Hepatocyte (in vitro differentiated cells): Measurements from ENCODE around the gene TSPAN4. TPM values are rescaled to one million over a fixed set of nuclear protein-coding genes. Genes with fewer than 3 reads are reported as not detected.

Experiments
- DNase-seq: peaks from one replicate; pipeline ENCODE4 v3.0.0-alpha.2; 2016; ENCODE audit warnings: low spot score
- H2AFZ ChIP-seq: fragments of 200-600 bp; sonication (generic); 2 replicates; pipeline ENCODE4 v1.6.0; 2016; ENCODE audit warnings: antibody characterized with exemption, mild to moderate bottlenecking
- H3K27ac ChIP-seq: fragments of 200-600 bp; sonication (generic); 2 replicates; pipeline ENCODE4 v1.5.1; 2016; ENCODE audit warnings: mild to moderate bottlenecking
- H3K27me3 ChIP-seq: fragments of 200-600 bp; sonication (generic); 2 replicates; pipeline ENCODE4 v1.6.1; 2016
- H3K36me3 ChIP-seq: fragments of 200-600 bp; sonication (generic); replicated peaks from 2 replicates; pipeline ENCODE4 v1.5.1; 2016; ENCODE audit warnings: low read depth; ENCODE audit not compliant: insufficient read depth
- H3K4me1 ChIP-seq: fragments of 200-600 bp; sonication (generic); 2 replicates; pipeline ENCODE4 v1.5.1; 2016; ENCODE audit warnings: mild to moderate bottlenecking, moderate library complexity; ENCODE audit not compliant: insufficient read depth
- H3K4me2 ChIP-seq: fragments of 200-600 bp; sonication (generic); 2 replicates; pipeline ENCODE4 v1.6.0; 2016
- H3K4me3 ChIP-seq: fragments of 200-600 bp; sonication (generic); 2 replicates; pipeline ENCODE4 v1.5.1; 2016; ENCODE audit warnings: mild to moderate bottlenecking
- H3K79me2 ChIP-seq: fragments of 200-600 bp; sonication (generic); 2 replicates; pipeline ENCODE4 v1.6.0; 2017; ENCODE audit warnings: mild to moderate bottlenecking
- H3K9me2 ChIP-seq: fragments of 200-600 bp; sonication (generic); replicated peaks from 2 replicates; pipeline ENCODE4 v1.6.0; 2017; ENCODE audit warnings: mild to moderate bottlenecking; ENCODE audit not compliant: insufficient read depth
- H3K9me3 ChIP-seq: fragments of 200-600 bp; sonication (generic); 2 replicates; pipeline ENCODE4 v1.5.1; 2016; ENCODE audit warnings: low read depth, mild to moderate bottlenecking
- H4K20me1 ChIP-seq: fragments of 200-600 bp; sonication (generic); 2 replicates; pipeline ENCODE4 v1.6.0; 2016; ENCODE audit warnings: mild to moderate bottlenecking; ENCODE audit not compliant: insufficient read depth, poor library complexity, severe bottlenecking
- CTCF ChIP-seq: fragments of 200-600 bp; sonication (generic); IDR thresholded peaks from 2 replicates; pipeline ENCODE4 v1.5.1; 2016; ENCODE audit warnings: antibody characterized with exemption, mild to moderate bottlenecking; ENCODE audit not compliant: poor library complexity
- EZH2 ChIP-seq: fragments of 200-600 bp; sonication (generic); IDR thresholded peaks from 2 replicates; pipeline ENCODE4 v1.6.1; 2016; ENCODE audit warnings: antibody characterized with exemption, mild to moderate bottlenecking, borderline replicate concordance
- EZH2phosphoT487 ChIP-seq: fragments of 200-600 bp; sonication (generic); IDR thresholded peaks from one replicate; pipeline ENCODE4 v1.6.1; 2018; ENCODE audit warnings: antibody characterized with exemption, mild to moderate bottlenecking, low read depth, moderate library complexity; ENCODE audit not compliant: unreplicated experiment, severe bottlenecking
- WGBS: methylation state at CpG from one replicate; pipeline ENCODE4 v1.1.6; 2016; ENCODE audit warnings: low lambda C conversion rate; ENCODE audit errors: missing lambda C conversion rate; 5-methylcytosine and 5-hydroxymethylcytosine counted together
- polyA plus RNA-seq: library from polyadenylated mRNA; unstranded; fragments of >200 nt; fragmentation: Nextera tagmentation; extraction: Ambion mirVana; gene quantifications from 2 replicates; pipeline ENCODE4 v1.2.1, GENCODE V29; 2016
- total RNA-seq: library from RNA; depleted of rRNA; stranded (reverse); fragments of >200 nt; gene quantifications from 2 replicates; pipeline ENCODE4 v1.2.3, GENCODE V29; 2014

TSPAN4 gene
- total and polyA plus RNA-seq, 2 experiments from 2014 or later: 82.8 to 148 TPM

- Histone ChIP-seq H2AFZ (peak overlapping the region; percentile 94), H3K9me3 (no peaks in the 10 kb centered on the region), H3K27me3 (no peaks in the 10 kb centered on the region), H3K4me1 (peaks cover 7% of the 10 kb centered on the region), H3K9me2 (no peaks in the 10 kb centered on the region), H3K79me2 (peaks cover 23% of the 10 kb centered on the region), H3K27ac (peak overlapping the region; percentile 70), H3K4me3 (peak overlapping the region; percentile 98), H3K4me2 (peak overlapping the region; percentile 98), H4K20me1 (no peaks in the 10 kb centered on the region), H3K36me3 (no peaks in the 10 kb centered on the region)
- TF ChIP-seq EZH2: no peak
- no peak for TF ChIP-seq EZH2phosphoT487
- TF ChIP-seq CTCF: no peak
- WGBS: 7% methylated on average over 15 of the region's 38 CpGs
- no peak for DNase-seq
Measured at GRCh38 chr11:910044-910588, 67.5 kb downstream of the TSPAN4 start.

- peak; percentile 94 for DNase-seq
- peaks cover 7% of the 10 kb centered on the region for H3K4me1 ChIP-seq
- H2AFZ ChIP-seq: peak within 1 kb of the TSS; percentile 94
- H3K79me2 ChIP-seq: peaks cover 23% of the 10 kb centered on the region
- WGBS: 1% methylated on average over 25 of the region's 59 CpGs
- H3K27ac ChIP-seq: peak within 1 kb of the TSS; percentile 95
- H3K4me2 ChIP-seq: peak within 1 kb of the TSS; percentile 99
- H3K9me2 ChIP-seq: no peaks in the 10 kb centered on the region
- no peaks in the 10 kb centered on the region for H4K20me1 ChIP-seq
- no peaks in the 10 kb centered on the region for H3K36me3 ChIP-seq
- TF ChIP-seq EZH2phosphoT487 (no peak), EZH2 (no peak), CTCF (no peak)
- H3K4me3 ChIP-seq: peak within 1 kb of the TSS; percentile 98
- no peaks in the 10 kb centered on the region for H3K27me3 ChIP-seq
- no peaks in the 10 kb centered on the region for H3K9me3 ChIP-seq
Measured at GRCh38 chr11:910589-911030, 68.0 kb downstream of the TSPAN4 start, which contains the start of gene CHID1. Gene CHID1 (minus strand): TSS chr11:910810. CDS start chr11:904816, 5,994 bp downstream.

- no peaks in the 10 kb centered on the region for H3K36me3 ChIP-seq
- H3K9me3 ChIP-seq: no peaks in the 10 kb centered on the region
- peaks cover 23% of the 10 kb centered on the region for H3K79me2 ChIP-seq
- TF ChIP-seq CTCF: no peak
- TF ChIP-seq EZH2phosphoT487: no peak
- no peak for TF ChIP-seq EZH2
- peak; percentile 62 for DNase-seq
- H2AFZ ChIP-seq: peak overlapping the region; percentile 77
- peak overlapping the region; percentile 95 for H3K27ac ChIP-seq
- H4K20me1 ChIP-seq: no peaks in the 10 kb centered on the region
- H3K4me2 ChIP-seq: peak overlapping the region; percentile 99
- peaks cover 7% of the 10 kb centered on the region for H3K4me1 ChIP-seq
- no peaks in the 10 kb centered on the region for H3K27me3 ChIP-seq
- WGBS: 16% methylated on average over 25 of the region's 68 CpGs
- H3K4me3 ChIP-seq: peak overlapping the region; percentile 93
- H3K9me2 ChIP-seq: no peaks in the 10 kb centered on the region
Measured at GRCh38 chr11:911031-911889, 68.6 kb downstream of the TSPAN4 start.
